A549 (cell line): ENCODE results near the gene CTNND1. TPM values are rescaled to one million over a fixed set of nuclear protein-coding genes. Genes with fewer than 3 reads are reported as not detected.

Source experiments
- ATAC-seq, 2 experiments: fragments of 200-7000 bp in 1 of 2; fragments of >200 bp in 1 of 2; cut with Nextera tagmentation in 1 of 2; cut with Tn5 transposase in 1 of 2; 3 replicates each; pipeline versions ENCODE4 v1.8.0 to v1.9.1; 2018 to 2020; ENCODE audit warnings: mild to moderate bottlenecking in 1 of 2, moderate library complexity in 1 of 2
- CTCF ChIA-PET: fragments of 300-600 bp; sonication (Branson Sonifier 250); formaldehyde crosslinking; extraction: SDS; loops from one replicate; lab custom pipeline; 2021; ENCODE audit warnings: antibody characterized with exemption, inconsistent platforms; lab: Yijun Ruan, JAX
- POLR2A ChIA-PET: fragments of 350-600 bp; formaldehyde crosslinking; extraction: SDS; loops from one replicate; lab custom pipeline; 2021; ENCODE audit warnings: antibody characterized with exemption, inconsistent platforms; lab: Yijun Ruan, JAX
- DNase-seq, 2 experiments: peaks; one replicate each; pipeline versions ENCODE4 v3.0.0 to v3.0.0-alpha.2; 2011 to 2016; ENCODE audit warnings: low read depth in 1 of 2, low spot score in 1 of 2
- FAIRE-seq: peaks from 2 replicates; lab custom pipeline; 2011; peaks lifted over from hg19 to GRCh38; lab: Jason Lieb, UNC
- H3K27ac ChIP-seq, 2 experiments: fragments of >200 bp; sonication (Bioruptor Twin); formaldehyde crosslinking; 3 replicates each; pipeline ENCODE4 v1.5.1; 2016 to 2017
- H3K4me1 ChIP-seq: fragments of >200 bp; sonication (Bioruptor Twin); formaldehyde crosslinking; 3 replicates; pipeline ENCODE4 v1.6.1; 2016
- H3K4me2 ChIP-seq: fragments of >200 bp; sonication (Bioruptor Twin); formaldehyde crosslinking; 3 replicates; pipeline ENCODE4 v1.6.1; 2016
- H3K4me3 ChIP-seq: fragments of >200 bp; sonication (Bioruptor Twin); formaldehyde crosslinking; 3 replicates; pipeline ENCODE4 v1.5.1; 2016
- H3K9me3 ChIP-seq: fragments of >200 bp; sonication (Bioruptor Twin); formaldehyde crosslinking; 3 replicates; pipeline ENCODE4 v1.6.1; 2016
- ATOH8 ChIP-seq: fragments of 250-450 bp; sonication (Bioruptor Pico); IDR thresholded peaks from 2 replicates; pipeline ENCODE4 v1.5.0; 2020; ENCODE audit warnings: low read depth, mild to moderate bottlenecking, moderate library complexity
- CTCF ChIP-seq: fragments of >200 bp; sonication (Bioruptor Twin); formaldehyde crosslinking; IDR thresholded peaks from 3 replicates; pipeline ENCODE4 v1.5.1; 2016
- E2F6 ChIP-seq: IDR thresholded peaks from 2 replicates; pipeline ENCODE4 v1.6.1; 2012; ENCODE audit warnings: low read depth, borderline replicate concordance
- EHF ChIP-seq: fragments of 250-450 bp; sonication (Bioruptor Pico); IDR thresholded peaks from 2 replicates; pipeline ENCODE4 v1.5.0; 2020; ENCODE audit warnings: mild to moderate bottlenecking
- ELK1 ChIP-seq: fragments of 150-350 bp; IDR thresholded peaks from 2 replicates; pipeline ENCODE4 v1.6.1; 2014; ENCODE audit warnings: low read depth, mild to moderate bottlenecking, low read length
- EP300 ChIP-seq, 2 experiments: fragments of >200 bp; sonication (Bioruptor Twin); formaldehyde crosslinking; IDR thresholded peaks; 2 replicates in 1 of 2; 3 replicates in 1 of 2; pipeline ENCODE4 v1.6.1; 2016 to 2017
- ESRRA ChIP-seq: fragments of 150-350 bp; IDR thresholded peaks from 2 replicates; pipeline ENCODE4 v1.6.1; 2014; ENCODE audit warnings: mild to moderate bottlenecking, low read length, borderline replicate concordance
- FOSL2 ChIP-seq, 2 experiments: fragments of 450-650 bp in 1 of 2; fragments of >200 bp in 1 of 2; sonication (Bioruptor Twin) in 1 of 2; formaldehyde crosslinking; IDR thresholded peaks; 2 replicates each; pipeline versions ENCODE4 v1.5.0 to v1.6.1; 2016 to 2020; ENCODE audit warnings: mild to moderate bottlenecking in 1 of 2, moderate library complexity in 1 of 2
- HOXA7 ChIP-seq: fragments of 250-450 bp; sonication (Bioruptor Pico); IDR thresholded peaks from 2 replicates; pipeline ENCODE4 v1.5.0; 2020; ENCODE audit warnings: mild to moderate bottlenecking, moderate library complexity
- JUN ChIP-seq, 2 experiments: fragments of >200 bp; sonication (Bioruptor Twin); formaldehyde crosslinking; IDR thresholded peaks; 2 replicates in 1 of 2; 3 replicates in 1 of 2; pipeline ENCODE4 v1.6.1; 2016 to 2017
- KDM5A ChIP-seq: fragments of 200-600 bp; sonication (generic); IDR thresholded peaks from 2 replicates; pipeline ENCODE4 v1.6.1; 2016; ENCODE audit warnings: antibody characterized with exemption, mild to moderate bottlenecking
- MAFK ChIP-seq: fragments of 450-650 bp; IDR thresholded peaks from 2 replicates; pipeline ENCODE4 v1.6.1; 2014; ENCODE audit not compliant: partially characterized antibody
- MAX ChIP-seq: IDR thresholded peaks from 2 replicates; pipeline ENCODE4 v1.6.1; 2012
- MYC ChIP-seq: IDR thresholded peaks from 2 replicates; pipeline ENCODE4 v1.6.1; 2012; ENCODE audit warnings: mild to moderate bottlenecking, inconsistent platforms, low read length, improper control_type of control experiment, borderline replicate concordance
- NFE2L2 ChIP-seq: fragments of 150-350 bp; conservative IDR thresholded peaks from 2 replicates; pipeline ENCODE4 v1.6.1; 2014; ENCODE audit warnings: low read length
- NPAS2 ChIP-seq: fragments of 250-450 bp; sonication (Bioruptor Pico); IDR thresholded peaks from 2 replicates; pipeline ENCODE4 v1.8.0; 2022; ENCODE audit warnings: mild to moderate bottlenecking, moderate library complexity, borderline replicate concordance
- NR3C1 ChIP-seq: fragments of >200 bp; sonication (Bioruptor Twin); formaldehyde crosslinking; IDR thresholded peaks from 3 replicates; pipeline ENCODE4 v1.6.1; 2017
- PBX3 ChIP-seq: IDR thresholded peaks from 2 replicates; pipeline ENCODE4 v1.6.1; 2012
- PHF8 ChIP-seq: fragments of 200-600 bp; sonication (generic); IDR thresholded peaks from 2 replicates; pipeline ENCODE4 v1.6.1; 2016; ENCODE audit warnings: low read depth, mild to moderate bottlenecking, antibody characterized with exemption, moderate library complexity, borderline replicate concordance
- SMC3 ChIP-seq: fragments of >200 bp; sonication (Bioruptor Twin); formaldehyde crosslinking; IDR thresholded peaks from 3 replicates; pipeline ENCODE4 v1.6.1; 2018; ENCODE audit warnings: inconsistent platforms
- SREBF2 ChIP-seq: fragments of 450-650 bp; IDR thresholded peaks from 2 replicates; pipeline ENCODE4 v1.6.1; 2014; ENCODE audit warnings: mild to moderate bottlenecking, moderate library complexity
- ZFP36 ChIP-seq: fragments of 450-650 bp; IDR thresholded peaks from 2 replicates; pipeline ENCODE4 v1.6.1; 2014; ENCODE audit warnings: borderline replicate concordance; ENCODE audit not compliant: partially characterized antibody
- ZNF302 ChIP-seq: fragments of 250-450 bp; sonication (Bioruptor Pico); IDR thresholded peaks from 2 replicates; pipeline ENCODE4 v1.9.0; 2021; ENCODE audit warnings: inconsistent platforms, mild to moderate bottlenecking, moderate library complexity
- WGBS: methylation state at CpG from one replicate; pipeline ENCODE4 v1.1.6; 2017; ENCODE audit errors: missing lambda C conversion rate; 5-methylcytosine and 5-hydroxymethylcytosine counted together
- polyA plus RNA-seq, 4 experiments: library from polyadenylated mRNA; depleted of rRNA in 3 of 4; stranded (reverse); fragments of >200 nt; fragmentation: RNase III in 1 of 4; extraction: RNeasy Plus Mini Kit Qiagen cat#74134 plus additional on column Dnase treatment in 1 of 4; gene quantifications; 2 replicates in 3 of 4; 3 replicates in 1 of 4; pipeline ENCODE4 v1.2.3, GENCODE V29; 2011 to 2017

The CTNND1 gene
- polyA plus RNA-seq, 2 of the 4 experiments (the other 2 are of a cell fraction): 72.8 to 146 TPM

- H3K4me3 ChIP-seq: no peak overlapping the region
- peak overlapping the region in 1 of 2 experiments; percentile 57; a peak in 3 of 6 replicates for H3K27ac ChIP-seq
- ChIA-PET POLR2A (interaction anchor here (1.0 kb wide), 1 partner anchor 10 kb away, joined by 3 read pairs; no protein-coding TSS in a partner anchor), CTCF (interaction anchor here (0.8 to 5.8 kb wide), 3 partner anchors 10 to 37 kb away, joined by 3 to 38 read pairs (median 8); no protein-coding TSS in a partner anchor)
- DNase-seq (no peak), FAIRE-seq (no peak), ATAC-seq (no peak)
- H3K4me1 ChIP-seq: peaks cover 72% of the 10 kb centered on the region
- TF ChIP-seq MAFK: no peak
- TF ChIP-seq EHF: no peak
- TF ChIP-seq FOSL2 (IDR thresholded peaks at IDR 0.05): no peak
- TF ChIP-seq FOSL2 (CRISPR knock-in tag; IDR thresholded peaks at IDR 0.05): no peak
- no peak for TF ChIP-seq NR3C1
- no peaks in the 10 kb centered on the region for H3K9me3 ChIP-seq
- H3K4me2 ChIP-seq: peak overlapping the region; percentile 29
These were observed 27.1 kb downstream of the CTNND1 start for GRCh38 chr11:57788703-57789088.

GRCh38 chr11:57791321-57792059, 29.9 kb downstream of the CTNND1 start:
- POLR2A ChIA-PET: interaction anchor here (0.5 kb wide), 1 partner anchor 354 kb away, joined by 3 read pairs; no protein-coding TSS in a partner anchor
- 90% methylated on average over 22 of the region's 22 CpGs for WGBS
- Histone ChIP-seq H3K9me3 (no peaks in the 10 kb centered on the region), H3K4me1 (peaks cover 66% of the 10 kb centered on the region)
- no peak for DNase-seq
- no peak for TF ChIP-seq ATOH8
- no peak for TF ChIP-seq PBX3
- no peak for TF ChIP-seq MYC
- no peak for TF ChIP-seq CTCF
- no peak for TF ChIP-seq PHF8
- TF ChIP-seq MAFK: no peak
- TF ChIP-seq EP300 (IDR thresholded peaks at IDR 0.05): no peak
- TF ChIP-seq SMC3: no peak
- TF ChIP-seq KDM5A: no peak
- TF ChIP-seq, all 56 proteins: peak for 0
- CTCF ChIA-PET: interaction anchor here (0.5 to 5.8 kb wide), 5 partner anchors 9 to 37 kb away, joined by 3 to 38 read pairs (median 3); partner anchors contain the start of gene CTNND1
- peak overlapping the region; percentile 71; the same call in 2 of the 3 replicates for H3K4me2 ChIP-seq
- peak overlapping the region; percentile 55 to 71; a peak in 4 of 6 replicates for H3K27ac ChIP-seq
- no peak for FAIRE-seq
- H3K4me3 ChIP-seq: no peak overlapping the region
- no peak for ATAC-seq

- Histone ChIP-seq H3K9me3 (no peaks in the 10 kb centered on the region), H3K27ac (peak overlapping the region; percentile 55 to 71; a peak in 5 of 6 replicates), H3K4me2 (peak overlapping the region; percentile 71), H3K4me1 (peaks cover 60% of the 10 kb centered on the region), H3K4me3 (no peak overlapping the region; the same call in 2 of the 3 replicates)
- WGBS: 96% methylated on average over 7 of the region's 7 CpGs
- ATAC-seq: no peak
- POLR2A ChIA-PET: no interaction called here
- FAIRE-seq: no peak
- CTCF ChIA-PET: interaction anchor here (0.5 to 5.8 kb wide), 6 partner anchors 9 to 41 kb away, joined by 3 to 38 read pairs (median 4); partner anchors contain the start of genes BTBD18 and CTNND1
- no peak for DNase-seq
- no peak for TF ChIP-seq MAX
- TF ChIP-seq EHF: no peak
- no peak for TF ChIP-seq NPAS2 (CRISPR knock-in tag)
- no peak for TF ChIP-seq SMC3
- TF ChIP-seq E2F6: no peak
- TF ChIP-seq ESRRA: no peak
- no peak for TF ChIP-seq ZNF302 (CRISPR knock-in tag)
- TF ChIP-seq JUN (IDR thresholded peaks at IDR 0.05): no peak
- TF ChIP-seq ZFP36: no peak
- TF ChIP-seq HOXA7 (CRISPR knock-in tag): no peak
- no peak for TF ChIP-seq SREBF2
- no peak for TF ChIP-seq ELK1
- no peak for TF ChIP-seq NFE2L2
These were observed 30.5 kb downstream of the CTNND1 start for GRCh38 chr11:57792060-57792541.
